MG63 (cell line): Measurements from ENCODE around the gene RAMP3. TPM values are rescaled to one million over a fixed set of nuclear protein-coding genes. Genes with fewer than 3 reads are reported as not detected.

Experiments used
- total RNA-seq: library from RNA; depleted of rRNA; stranded (reverse); fragments of >200 nt; shearing (Covaris generic); gene quantifications from 2 replicates; pipeline ENCODE4 v1.2.3, GENCODE V29; 2014; ENCODE audit warnings: low replicate concordance; rRNA removed

The RAMP3 gene
- total RNA-seq, 1 experiment from 2014 or later = not detected

Other genes with a start within 250 kb of the RAMP3 start
- gene MYO1G, start 178.8 kb upstream of the RAMP3 start, total RNA-seq = 0.03 TPM in 1 of 2 replicates, not detected in the other
- 43.2 and 50.6 TPM in 2 replicates for gene CCM2, start 157.6 kb upstream of the RAMP3 start, total RNA-seq
- not detected in 2 replicates for gene NACAD, start 68.8 kb upstream of the RAMP3 start, total RNA-seq
- gene TBRG4, start 46.1 kb upstream of the RAMP3 start, total RNA-seq = 82.0 and 126 TPM in 2 replicates